Esophagus muscularis mucosa (tissue), 4 donors: Measurements from ENCODE around the gene MDGA2. TPM values are rescaled to one million over a fixed set of nuclear protein-coding genes. Genes with fewer than 3 reads are reported as not detected.

Experiments
- DNase-seq: peaks from one replicate; pipeline ENCODE4 v3.0.0-alpha.2; 2017; ENCODE audit errors: extremely low spot score
- H3K27ac ChIP-seq, 4 donors: fragments of 200-600 bp; sonication (generic); replicated peaks in 1 of 4; 1 replicate in 3 of 4; 2 replicates in 1 of 4; pipeline ENCODE4 v1.5.1; 2016 to 2019; ENCODE audit warnings: mild to moderate bottlenecking in 1 of 4
- H3K27me3 ChIP-seq, 4 donors: fragments of 200-600 bp; sonication (generic); one replicate each; pipeline versions ENCODE4 v1.5.1 to v1.6.0; 2016 to 2019
- H3K36me3 ChIP-seq, 4 donors: fragments of 200-600 bp; sonication (generic); one replicate each; pipeline ENCODE4 v1.5.1; 2016 to 2019
- H3K4me1 ChIP-seq, 4 donors: fragments of 200-600 bp; sonication (generic); one replicate each; pipeline ENCODE4 v1.5.1; 2016 to 2019
- H3K4me3 ChIP-seq, 4 donors: fragments of 200-600 bp; sonication (generic); 1 replicate in 2 of 4; 2 replicates in 2 of 4; pipeline ENCODE4 v1.5.1; 2016 to 2019; ENCODE audit warnings: mild to moderate bottlenecking in 4 of 4, moderate library complexity in 1 of 4
- H3K9me3 ChIP-seq, 4 donors: fragments of 200-600 bp; sonication (generic); 1 replicate in 3 of 4; 2 replicates in 1 of 4; pipeline ENCODE4 v1.5.1; 2016 to 2019
- CTCF ChIP-seq, 3 experiments: fragments of 200-600 bp in 2 of 3; fragments of 450-650 bp in 1 of 3; sonication (generic) in 2 of 3; IDR thresholded peaks; one replicate each; pipeline ENCODE4 v1.5.1; 2017 to 2019; ENCODE audit warnings: antibody characterized with exemption in 3 of 3, mild to moderate bottlenecking in 2 of 3, moderate library complexity in 1 of 3
- EP300 ChIP-seq: sonication (generic); formaldehyde crosslinking; IDR thresholded peaks from one replicate; pipeline ENCODE4 v1.6.1; 2017; ENCODE audit warnings: antibody characterized with exemption
- POLR2A ChIP-seq: fragments of 450-650 bp; IDR thresholded peaks from one replicate; pipeline ENCODE4 v1.6.1; 2017; ENCODE audit warnings: antibody characterized with exemption, moderate library complexity, mild to moderate bottlenecking, low read depth
- POLR2AphosphoS5 ChIP-seq, 2 donors: sonication (generic); formaldehyde crosslinking; IDR thresholded peaks; one replicate each; pipeline ENCODE4 v1.6.1; 2017; ENCODE audit warnings: antibody characterized with exemption in 2 of 2
- WGBS: methylation state at CpG from one replicate; pipeline ENCODE4 v1.1.5; 2018; 5-methylcytosine and 5-hydroxymethylcytosine counted together
- intact Hi-C: fragments of 100-400 bp; cut with DNase I; formaldehyde crosslinking; loops from one replicate; pipeline ENCODE4 v1.15.1; 2023
- total RNA-seq, 4 donors: library from RNA; depleted of rRNA; stranded (reverse); fragments of >200 nt; gene quantifications; one replicate each; pipeline versions ENCODE4 v1.1.0 to v1.2.1, GENCODE V29; 2016

The MDGA2 gene
- total RNA-seq, 4 donors from 2014 or later, result under 0.01 TPM; not detected in 3

GRCh38 chr14:47500369-47500768 is 175.0 kb downstream of the MDGA2 start:
- no peaks in the 10 kb centered on the region for H3K27me3 ChIP-seq
- no peak for TF ChIP-seq EP300
- TF ChIP-seq POLR2A, result no peak
- TF ChIP-seq CTCF (IDR thresholded peaks at IDR 0.05), result no peak
- no peak for TF ChIP-seq POLR2AphosphoS5 (IDR thresholded peaks at IDR 0.05)
- DNase-seq, result no peak
- H3K4me3 ChIP-seq, result no peak overlapping the region
- 93% methylated on average over 1 of the region's 1 CpG for WGBS
- H3K4me1 ChIP-seq, result no peaks in the 10 kb centered on the region
- H3K36me3 ChIP-seq, result no peaks in the 10 kb centered on the region
- no peaks in the 10 kb centered on the region for H3K9me3 ChIP-seq
- no peak overlapping the region for H3K27ac ChIP-seq
- intact Hi-C loops, result no loop called here

GRCh38 chr14:47490766-47491165 is 184.6 kb downstream of the MDGA2 start:
- Histone ChIP-seq H3K27ac (no peak overlapping the region), H3K4me1 (no peaks in the 10 kb centered on the region), H3K27me3 (no peaks in the 10 kb centered on the region), H3K9me3 (no peaks in the 10 kb centered on the region), H3K36me3 (no peaks in the 10 kb centered on the region), H3K4me3 (no peak overlapping the region)
- TF ChIP-seq CTCF (IDR thresholded peaks at IDR 0.05), result no peak
- no peak for TF ChIP-seq POLR2A
- TF ChIP-seq EP300, result no peak
- TF ChIP-seq POLR2AphosphoS5 (IDR thresholded peaks at IDR 0.05), result no peak
- intact Hi-C loops, result no loop called here
- no peak for DNase-seq
- 84% methylated on average over 4 of the region's 4 CpGs for whole genome bisulfite sequencing

GRCh38 chr14:47490353-47490752 is 185.1 kb downstream of the MDGA2 start:
- Histone ChIP-seq H3K27me3 (no peaks in the 10 kb centered on the region), H3K4me3 (no peak overlapping the region), H3K4me1 (no peaks in the 10 kb centered on the region), H3K36me3 (no peaks in the 10 kb centered on the region), H3K9me3 (no peaks in the 10 kb centered on the region), H3K27ac (no peak overlapping the region)
- WGBS, result 55% methylated on average over 3 of the region's 3 CpGs
- intact Hi-C loops, result no loop called here
- TF ChIP-seq POLR2AphosphoS5 (IDR thresholded peaks at IDR 0.05) (no peak), POLR2A (no peak), CTCF (IDR thresholded peaks at IDR 0.05) (no peak), EP300 (no peak)
- no peak for DNase-seq

- no peak overlapping the region for H3K27ac ChIP-seq
- TF ChIP-seq EP300, result no peak
- TF ChIP-seq POLR2A, result no peak
- TF ChIP-seq POLR2AphosphoS5 (IDR thresholded peaks at IDR 0.05), result no peak
- no peak for TF ChIP-seq CTCF (IDR thresholded peaks at IDR 0.05)
- H3K36me3 ChIP-seq, result no peaks in the 10 kb centered on the region
- no peak for DNase-seq
- no peak overlapping the region for H3K4me3 ChIP-seq
- H3K4me1 ChIP-seq, result no peaks in the 10 kb centered on the region
- H3K9me3 ChIP-seq, result no peaks in the 10 kb centered on the region
- no peaks in the 10 kb centered on the region for H3K27me3 ChIP-seq
- 67% methylated on average over 1 of the region's 2 CpGs for WGBS
- intact Hi-C loops, result no loop called here
These were observed 190.0 kb downstream of the MDGA2 start for GRCh38 chr14:47485421-47485820.

- Histone ChIP-seq H3K27ac (no peak overlapping the region), H3K36me3 (no peaks in the 10 kb centered on the region), H3K9me3 (no peaks in the 10 kb centered on the region), H3K4me1 (no peaks in the 10 kb centered on the region), H3K4me3 (no peak overlapping the region), H3K27me3 (no peaks in the 10 kb centered on the region)
- TF ChIP-seq CTCF (IDR thresholded peaks at IDR 0.05) (no peak), POLR2A (no peak), POLR2AphosphoS5 (IDR thresholded peaks at IDR 0.05) (no peak), EP300 (no peak)
- intact Hi-C loops, result no loop called here
- DNase-seq, result no peak
These were observed 192.0 kb downstream of the MDGA2 start for GRCh38 chr14:47483449-47483848.
